Smooth muscle cell (in vitro differentiated cells): Measurements from ENCODE around the gene CNN2. TPM values are rescaled to one million over a fixed set of nuclear protein-coding genes. Genes with fewer than 3 reads are reported as not detected.

ENCODE experiments used
- DNase-seq: peaks from one replicate; lab custom pipeline; 2025; ENCODE audit not compliant: unreplicated experiment; lab: John Stamatoyannopoulos, UW
- H2AFZ ChIP-seq: fragments of 200-600 bp; sonication (generic); 2 replicates; pipeline ENCODE4 v1.6.0; 2016; ENCODE audit warnings: antibody characterized with exemption, low read depth, mild to moderate bottlenecking
- H3F3A ChIP-seq: fragments of 200-600 bp; sonication (generic); 2 replicates; pipeline ENCODE4 v1.6.0; 2017; ENCODE audit warnings: antibody characterized with exemption, low read depth
- H3K27ac ChIP-seq: fragments of 200-600 bp; sonication (generic); 2 replicates; pipeline ENCODE4 v1.5.1; 2016; ENCODE audit warnings: low read depth, mild to moderate bottlenecking
- H3K27me3 ChIP-seq: fragments of 200-600 bp; sonication (generic); 2 replicates; pipeline ENCODE4 v1.6.1; 2016; ENCODE audit warnings: low read depth, mild to moderate bottlenecking
- H3K36me3 ChIP-seq: fragments of 200-600 bp; sonication (generic); 2 replicates; pipeline ENCODE4 v1.5.1; 2016; ENCODE audit warnings: low read depth
- H3K4me1 ChIP-seq: fragments of 200-600 bp; sonication (generic); 2 replicates; pipeline ENCODE4 v1.5.1; 2016; ENCODE audit warnings: low read depth
- H3K4me2 ChIP-seq: fragments of 200-600 bp; sonication (generic); 2 replicates; pipeline ENCODE4 v1.6.0; 2016; ENCODE audit warnings: mild to moderate bottlenecking
- H3K4me3 ChIP-seq: fragments of 200-600 bp; sonication (generic); 2 replicates; pipeline ENCODE4 v1.5.1; 2016; ENCODE audit warnings: mild to moderate bottlenecking
- H3K79me2 ChIP-seq: fragments of 200-600 bp; sonication (generic); 2 replicates; pipeline ENCODE4 v1.6.0; 2016; ENCODE audit warnings: low read depth, mild to moderate bottlenecking
- H3K9ac ChIP-seq: fragments of 200-600 bp; sonication (generic); 2 replicates; pipeline ENCODE4 v1.6.0; 2016; ENCODE audit warnings: low read depth
- H3K9me3 ChIP-seq: fragments of 200-600 bp; sonication (generic); replicated peaks from 2 replicates; pipeline ENCODE4 v1.5.1; 2016; ENCODE audit warnings: low read depth
- H4K20me1 ChIP-seq: fragments of 200-600 bp; sonication (generic); 2 replicates; pipeline ENCODE4 v1.6.0; 2016; ENCODE audit warnings: low read depth
- CTCF ChIP-seq: fragments of 200-600 bp; sonication (generic); IDR thresholded peaks from 2 replicates; pipeline ENCODE4 v1.5.1; 2017; ENCODE audit warnings: borderline replicate concordance, mild to moderate bottlenecking, antibody characterized with exemption; ENCODE audit not compliant: insufficient read depth, poor library complexity, severe bottlenecking
- WGBS: methylation state at CpG from one replicate; pipeline ENCODE4 v1.1.7; 2016; ENCODE audit warnings: low lambda C conversion rate; 5-methylcytosine and 5-hydroxymethylcytosine counted together
- polyA plus RNA-seq: library from polyadenylated mRNA; unstranded; fragments of >200 nt; fragmentation: Nextera tagmentation; extraction: Ambion mirVana; gene quantifications from 2 replicates; pipeline ENCODE4 v1.2.1, GENCODE V29; 2016
- total RNA-seq: library from RNA; depleted of rRNA; stranded (reverse); fragments of >200 nt; gene quantifications from 2 replicates; pipeline ENCODE4 v1.2.3, GENCODE V29; 2014

CNN2 gene
- total and polyA plus RNA-seq, 2 experiments from 2014 or later = 150 to 392 TPM

- Histone ChIP-seq H3K4me1 (peaks cover 7% of the 10 kb centered on the region), H3F3A (no peaks in the 10 kb centered on the region), H3K27ac (no peak overlapping the region), H2AFZ (no peak overlapping the region), H3K79me2 (no peaks in the 10 kb centered on the region), H3K9me3 (no peaks in the 10 kb centered on the region), H4K20me1 (no peaks in the 10 kb centered on the region), H3K27me3 (peaks cover 29% of the 10 kb centered on the region), H3K9ac (no peak overlapping the region), H3K4me2 (no peak overlapping the region), H3K36me3 (no peaks in the 10 kb centered on the region), H3K4me3 (no peak overlapping the region)
- 91% methylated on average over 41 of the region's 43 CpGs for WGBS
- no peak for DNase-seq
- TF ChIP-seq CTCF = no peak
Measured at GRCh38 chr19:993831-994393, 32.5 kb upstream of the CNN2 start.

GRCh38 chr19:994516-994915, 31.9 kb upstream of the CNN2 start:
- Histone ChIP-seq H3K36me3 (no peaks in the 10 kb centered on the region), H3K27ac (no peak overlapping the region), H3K79me2 (no peaks in the 10 kb centered on the region), H3K4me2 (no peak overlapping the region), H3F3A (no peaks in the 10 kb centered on the region), H3K9me3 (no peaks in the 10 kb centered on the region), H3K4me1 (peaks cover 7% of the 10 kb centered on the region), H3K27me3 (peaks cover 35% of the 10 kb centered on the region), H2AFZ (no peak overlapping the region), H3K4me3 (no peak overlapping the region), H4K20me1 (no peaks in the 10 kb centered on the region), H3K9ac (no peak overlapping the region)
- TF ChIP-seq CTCF = no peak
- DNase-seq = no peak
- WGBS = 95% methylated on average over 17 of the region's 18 CpGs

GRCh38 chr19:995051-995827, 31.2 kb upstream of the CNN2 start:
- H3K36me3 ChIP-seq = no peaks in the 10 kb centered on the region
- H2AFZ ChIP-seq = no peak overlapping the region
- no peak overlapping the region for H3K9ac ChIP-seq
- no peaks in the 10 kb centered on the region for H3F3A ChIP-seq
- no peaks in the 10 kb centered on the region for H4K20me1 ChIP-seq
- H3K4me2 ChIP-seq = no peak overlapping the region
- DNase-seq = no peak
- H3K27me3 ChIP-seq = peaks cover 42% of the 10 kb centered on the region
- H3K4me1 ChIP-seq = peaks cover 7% of the 10 kb centered on the region
- TF ChIP-seq CTCF = no peak
- H3K4me3 ChIP-seq = no peak overlapping the region
- WGBS = 86% methylated on average over 26 of the region's 26 CpGs
- no peaks in the 10 kb centered on the region for H3K79me2 ChIP-seq
- H3K9me3 ChIP-seq = no peaks in the 10 kb centered on the region
- H3K27ac ChIP-seq = no peak overlapping the region
